SK-N-SH (cell line): Measurements from ENCODE around the gene KPNB1. TPM values are rescaled to one million over a fixed set of nuclear protein-coding genes. Genes with fewer than 3 reads are reported as not detected.

ENCODE experiments used
- CTCF ChIA-PET: fragments of 300-600, 350-600 bp; formaldehyde crosslinking; extraction: SDS; loops from one replicate; lab custom pipeline; 2021; lab: Yijun Ruan, JAX
- POLR2A ChIA-PET: fragments of 350-600 bp; sonication (Branson Sonifier 250); formaldehyde crosslinking; extraction: SDS; loops from one replicate; lab custom pipeline; 2020; ENCODE audit warnings: antibody characterized with exemption, inconsistent platforms; lab: Yijun Ruan, JAX
- DNase-seq: peaks from one replicate; pipeline ENCODE4 v3.0.0; 2012
- H2AFZ ChIP-seq: fragments of 200-600 bp; sonication (generic); 2 replicates; pipeline ENCODE4 v1.8.1; 2016; ENCODE audit warnings: antibody characterized with exemption, mild to moderate bottlenecking, low read depth
- H3F3A ChIP-seq: fragments of 200-600 bp; sonication (generic); replicated peaks from 2 replicates; pipeline ENCODE3; 2016; ENCODE audit warnings: antibody characterized with exemption, mild to moderate bottlenecking; ENCODE audit not compliant: insufficient read depth
- H3K27ac ChIP-seq, 2 experiments: fragments of 200-500 bp in 1 of 2; fragments of 200-600 bp in 1 of 2; sonication (Bioruptor generic) in 1 of 2; sonication (generic), shearing (Covaris generic) in 1 of 2; 2 replicates each; pipeline versions ENCODE4 v1.5.1 to v1.6.1; 2014 to 2016; ENCODE audit warnings: low read depth in 2 of 2, inconsistent platforms in 1 of 2, low read length in 1 of 2, mild to moderate bottlenecking in 1 of 2, mixed read lengths in 1 of 2
- H3K27me3 ChIP-seq: fragments of 200-600 bp; sonication (generic), shearing (Covaris generic); 2 replicates; pipeline ENCODE4 v1.6.1; 2016; ENCODE audit warnings: mixed run types; ENCODE audit not compliant: insufficient read depth
- H3K36me3 ChIP-seq, 2 experiments: fragments of 200-500 bp in 1 of 2; fragments of 200-600 bp in 1 of 2; sonication (Bioruptor generic) in 1 of 2; sonication (generic) in 1 of 2; replicated peaks in 1 of 2; 2 replicates each; pipeline versions ENCODE3 to v1.5.1; 2014 to 2016; ENCODE audit warnings: low read length in 1 of 2, mild to moderate bottlenecking in 1 of 2; ENCODE audit not compliant: insufficient read depth in 2 of 2, control insufficient read depth in 1 of 2
- H3K4me1 ChIP-seq, 2 experiments: fragments of 200-500 bp in 1 of 2; fragments of 200-600 bp in 1 of 2; sonication (Bioruptor generic) in 1 of 2; sonication (generic), shearing (Covaris generic) in 1 of 2; 2 replicates each; pipeline versions ENCODE4 v1.5.1 to v1.6.1; 2014 to 2016; ENCODE audit warnings: low read depth in 1 of 2, low read length in 1 of 2, mixed run types in 1 of 2; ENCODE audit not compliant: insufficient read depth in 2 of 2, control insufficient read depth in 1 of 2
- H3K4me2 ChIP-seq: fragments of 200-600 bp; sonication (generic), shearing (Covaris generic); 2 replicates; pipeline ENCODE4 v1.6.1; 2017; ENCODE audit warnings: mixed run types
- H3K4me3 ChIP-seq, 2 experiments: fragments of 200-500 bp in 1 of 2; fragments of 200-600 bp in 1 of 2; sonication (Bioruptor generic) in 1 of 2; sonication (generic), shearing (Covaris generic) in 1 of 2; 2 replicates each; pipeline versions ENCODE4 v1.5.1 to v1.8.1; 2014 to 2016; ENCODE audit warnings: low read depth in 2 of 2, inconsistent platforms in 1 of 2, low read length in 1 of 2, mild to moderate bottlenecking in 1 of 2, mixed read lengths in 1 of 2, moderate library complexity in 1 of 2
- H3K79me2 ChIP-seq: fragments of 200-600 bp; sonication (generic); 2 replicates; pipeline ENCODE4 v1.8.1; 2017; ENCODE audit warnings: mild to moderate bottlenecking; ENCODE audit not compliant: insufficient read depth
- H3K9ac ChIP-seq: fragments of 200-600 bp; sonication (generic); 2 replicates; pipeline ENCODE4 v1.6.1; 2017; ENCODE audit warnings: mixed run types
- H3K9me2 ChIP-seq: fragments of 200-600 bp; sonication (generic); 2 replicates; pipeline ENCODE4 v1.6.1; 2017; ENCODE audit warnings: mixed run types
- H3K9me3 ChIP-seq: fragments of 200-600 bp; sonication (generic); 2 replicates; pipeline ENCODE4 v1.6.1; 2017; ENCODE audit warnings: mixed run types, mild to moderate bottlenecking, moderate library complexity
- H4K20me1 ChIP-seq: fragments of 200-600 bp; sonication (generic); 2 replicates; pipeline ENCODE4 v1.6.1; 2017; ENCODE audit warnings: mild to moderate bottlenecking, mixed run types; ENCODE audit not compliant: insufficient read depth
- ELF1 ChIP-seq: IDR thresholded peaks from 2 replicates; pipeline ENCODE4 v1.4.0; 2012
- EP300 ChIP-seq, 2 experiments: IDR thresholded peaks; 2 replicates each; pipeline versions ENCODE4 v1.4.0 to v1.6.1; 2012; ENCODE audit warnings: borderline replicate concordance in 1 of 2, low read depth in 1 of 2, low read length in 1 of 2
- EZH2phosphoT487 ChIP-seq: fragments of 200-600 bp; sonication (generic); IDR thresholded peaks from 2 replicates; pipeline ENCODE4 v1.6.1; 2017; ENCODE audit warnings: low read depth, mixed run types, mild to moderate bottlenecking, antibody characterized with exemption, moderate library complexity, borderline replicate concordance
- FOSL2 ChIP-seq: IDR thresholded peaks from 2 replicates; pipeline ENCODE4 v1.4.0; 2012; ENCODE audit warnings: low read depth, mild to moderate bottlenecking, moderate library complexity, borderline replicate concordance
- FOXJ3 ChIP-seq: sonication (generic); formaldehyde crosslinking; IDR thresholded peaks from 2 replicates; pipeline ENCODE4 v1.5.1; 2020; ENCODE audit warnings: mild to moderate bottlenecking, missing genetic modification reagents
- MEF2A ChIP-seq: IDR thresholded peaks from 2 replicates; pipeline ENCODE4 v1.4.0; 2012; ENCODE audit warnings: low read depth, borderline replicate concordance
- MXI1 ChIP-seq: IDR thresholded peaks from 2 replicates; pipeline ENCODE4 v1.6.1; 2012; ENCODE audit warnings: mild to moderate bottlenecking, low read depth, low read length, improper control_type of control experiment
- NFIC ChIP-seq: IDR thresholded peaks from 2 replicates; pipeline ENCODE4 v1.4.0; 2012; ENCODE audit warnings: borderline replicate concordance
- RAD21 ChIP-seq: IDR thresholded peaks from 2 replicates; pipeline ENCODE4 v1.6.1; 2012; ENCODE audit warnings: mild to moderate bottlenecking, low read length
- RFX5 ChIP-seq: IDR thresholded peaks from 2 replicates; pipeline ENCODE4 v1.6.1; 2012; ENCODE audit warnings: mild to moderate bottlenecking, improper control_type of control experiment, low read length
- SIN3A ChIP-seq: IDR thresholded peaks from 2 replicates; pipeline ENCODE4 v1.6.1; 2012; ENCODE audit warnings: low read depth, mild to moderate bottlenecking, low read length, moderate library complexity, borderline replicate concordance
- SMC3 ChIP-seq: IDR thresholded peaks from 2 replicates; pipeline ENCODE4 v1.6.1; 2012; ENCODE audit warnings: low read depth, low read length, improper control_type of control experiment
- TCF12 ChIP-seq: IDR thresholded peaks from 2 replicates; pipeline ENCODE4 v1.4.0; 2012
- WGBS: methylation state at CpG from one replicate; pipeline ENCODE4 v1.1.6; 2017; ENCODE audit warnings: low lambda C conversion rate; 5-methylcytosine and 5-hydroxymethylcytosine counted together
- polyA plus RNA-seq, 3 experiments: library from polyadenylated mRNA; depleted of rRNA; stranded (reverse); fragments of >200 nt; gene quantifications; 2 replicates each; pipeline ENCODE4 v1.2.3, GENCODE V29; 2012
- TF ChIP-seq, protein P1 (sequence below): IDR thresholded peaks from 2 replicates; pipeline ENCODE4 v1.6.1; 2012; ENCODE audit warnings: mild to moderate bottlenecking, low read depth, low read length, moderate library complexity
- TF ChIP-seq, protein P2 (sequence below): IDR thresholded peaks from 2 replicates; pipeline ENCODE4; 2012
- TF ChIP-seq, protein P3 (sequence below): IDR thresholded peaks from 2 replicates; pipeline ENCODE4 v1.4.0; 2012; ENCODE audit warnings: low read depth
- TF ChIP-seq, protein P4 (sequence below): IDR thresholded peaks from 2 replicates; pipeline ENCODE4 v1.4.0; 2012; ENCODE audit warnings: low read depth, borderline replicate concordance
- TF ChIP-seq, protein P5 (sequence below): IDR thresholded peaks from 2 replicates; pipeline ENCODE4 v1.4.0; 2012; ENCODE audit warnings: low read depth, borderline replicate concordance

KPNB1 gene
- polyA plus RNA-seq, 1 of the 3 experiments (the other 2 are of a cell fraction) = 89.5 TPM

DNA sequence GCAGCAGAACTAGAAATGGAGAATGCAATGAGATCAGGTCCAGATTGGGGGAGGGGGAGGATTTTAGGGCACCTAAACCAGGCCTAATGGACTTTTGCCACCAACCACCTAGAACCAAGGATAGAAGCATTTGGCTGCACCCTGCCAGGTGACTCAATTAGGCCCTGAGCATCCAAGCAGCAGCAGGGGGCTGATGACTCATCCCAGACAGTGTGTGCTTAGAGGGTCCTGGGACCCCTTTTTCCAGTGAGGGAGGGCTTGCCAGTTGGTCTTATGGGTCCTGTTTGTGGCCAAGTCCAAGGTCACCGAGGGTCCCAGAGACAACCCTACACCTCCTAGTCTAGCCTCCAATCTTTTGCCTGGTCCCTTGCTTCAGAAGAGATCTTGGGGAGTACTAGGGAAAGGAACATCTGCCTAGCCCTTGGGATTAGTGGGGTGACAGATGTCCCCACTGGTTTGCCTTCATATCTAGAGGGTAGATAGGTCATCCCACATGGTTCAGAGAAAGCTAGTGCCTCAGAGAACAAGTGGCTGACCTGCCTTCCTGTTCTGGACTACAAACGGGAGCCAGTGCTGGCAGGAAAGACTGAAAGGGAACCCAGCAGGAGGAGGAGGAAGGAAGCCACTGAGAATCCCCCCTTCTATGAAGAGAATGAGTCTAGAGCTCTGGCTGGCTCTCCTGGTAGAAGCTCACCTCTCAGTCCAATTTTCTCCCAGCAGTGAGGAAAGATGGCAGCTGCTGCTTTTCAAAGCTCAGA, 42.6 kb downstream of the KPNB1 start:
- whole genome bisulfite sequencing = 72% methylated on average over 2 of the region's 2 CpGs
- CTCF ChIA-PET = interaction anchor here (0.6 to 11.3 kb wide), 9 partner anchors 9 to 155 kb away, joined by 3 to 211 read pairs (median 4); no protein-coding TSS in a partner anchor

More for the DNA sequence above, 42.6 kb downstream of the KPNB1 start:
- Histone ChIP-seq H3K27me3 (no peaks in the 10 kb centered on the region), H3K4me1 (peaks cover 14 to 23% of the 10 kb centered on the region in 2 experiments; a peak in 3 of 4 replicates), H3K36me3 (peaks cover 0 to 5% of the 10 kb centered on the region in 2 experiments), H4K20me1 (0 out of 2 replicates have a peak, but pooled peaks cover 4% of the 10 kb centered on the region), H3K27ac (no peak overlapping the region), H3K9me3 (no peaks in the 10 kb centered on the region), H3K79me2 (no peaks in the 10 kb centered on the region)
- TF ChIP-seq, protein P1, sequence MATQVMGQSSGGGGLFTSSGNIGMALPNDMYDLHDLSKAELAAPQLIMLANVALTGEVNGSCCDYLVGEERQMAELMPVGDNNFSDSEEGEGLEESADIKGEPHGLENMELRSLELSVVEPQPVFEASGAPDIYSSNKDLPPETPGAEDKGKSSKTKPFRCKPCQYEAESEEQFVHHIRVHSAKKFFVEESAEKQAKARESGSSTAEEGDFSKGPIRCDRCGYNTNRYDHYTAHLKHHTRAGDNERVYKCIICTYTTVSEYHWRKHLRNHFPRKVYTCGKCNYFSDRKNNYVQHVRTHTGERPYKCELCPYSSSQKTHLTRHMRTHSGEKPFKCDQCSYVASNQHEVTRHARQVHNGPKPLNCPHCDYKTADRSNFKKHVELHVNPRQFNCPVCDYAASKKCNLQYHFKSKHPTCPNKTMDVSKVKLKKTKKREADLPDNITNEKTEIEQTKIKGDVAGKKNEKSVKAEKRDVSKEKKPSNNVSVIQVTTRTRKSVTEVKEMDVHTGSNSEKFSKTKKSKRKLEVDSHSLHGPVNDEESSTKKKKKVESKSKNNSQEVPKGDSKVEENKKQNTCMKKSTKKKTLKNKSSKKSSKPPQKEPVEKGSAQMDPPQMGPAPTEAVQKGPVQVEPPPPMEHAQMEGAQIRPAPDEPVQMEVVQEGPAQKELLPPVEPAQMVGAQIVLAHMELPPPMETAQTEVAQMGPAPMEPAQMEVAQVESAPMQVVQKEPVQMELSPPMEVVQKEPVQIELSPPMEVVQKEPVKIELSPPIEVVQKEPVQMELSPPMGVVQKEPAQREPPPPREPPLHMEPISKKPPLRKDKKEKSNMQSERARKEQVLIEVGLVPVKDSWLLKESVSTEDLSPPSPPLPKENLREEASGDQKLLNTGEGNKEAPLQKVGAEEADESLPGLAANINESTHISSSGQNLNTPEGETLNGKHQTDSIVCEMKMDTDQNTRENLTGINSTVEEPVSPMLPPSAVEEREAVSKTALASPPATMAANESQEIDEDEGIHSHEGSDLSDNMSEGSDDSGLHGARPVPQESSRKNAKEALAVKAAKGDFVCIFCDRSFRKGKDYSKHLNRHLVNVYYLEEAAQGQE = no peak
- TF ChIP-seq, protein P2, sequence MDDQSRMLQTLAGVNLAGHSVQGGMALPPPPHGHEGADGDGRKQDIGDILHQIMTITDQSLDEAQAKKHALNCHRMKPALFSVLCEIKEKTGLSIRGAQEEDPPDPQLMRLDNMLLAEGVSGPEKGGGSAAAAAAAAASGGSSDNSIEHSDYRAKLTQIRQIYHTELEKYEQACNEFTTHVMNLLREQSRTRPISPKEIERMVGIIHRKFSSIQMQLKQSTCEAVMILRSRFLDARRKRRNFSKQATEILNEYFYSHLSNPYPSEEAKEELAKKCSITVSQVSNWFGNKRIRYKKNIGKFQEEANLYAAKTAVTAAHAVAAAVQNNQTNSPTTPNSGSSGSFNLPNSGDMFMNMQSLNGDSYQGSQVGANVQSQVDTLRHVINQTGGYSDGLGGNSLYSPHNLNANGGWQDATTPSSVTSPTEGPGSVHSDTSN = no peak
- TF ChIP-seq NFIC = no peak
- no peak for TF ChIP-seq MEF2A
- TF ChIP-seq, protein P3, sequence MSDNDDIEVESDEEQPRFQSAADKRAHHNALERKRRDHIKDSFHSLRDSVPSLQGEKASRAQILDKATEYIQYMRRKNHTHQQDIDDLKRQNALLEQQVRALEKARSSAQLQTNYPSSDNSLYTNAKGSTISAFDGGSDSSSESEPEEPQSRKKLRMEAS = no peak
- no peak for TF ChIP-seq RFX5
- no peak for TF ChIP-seq ELF1
- TF ChIP-seq EZH2phosphoT487 = no peak
- no peak for TF ChIP-seq TCF12
- no peak for TF ChIP-seq SMC3
- no peak for TF ChIP-seq FOSL2
- TF ChIP-seq MXI1 = no peak
- TF ChIP-seq, protein P4, sequence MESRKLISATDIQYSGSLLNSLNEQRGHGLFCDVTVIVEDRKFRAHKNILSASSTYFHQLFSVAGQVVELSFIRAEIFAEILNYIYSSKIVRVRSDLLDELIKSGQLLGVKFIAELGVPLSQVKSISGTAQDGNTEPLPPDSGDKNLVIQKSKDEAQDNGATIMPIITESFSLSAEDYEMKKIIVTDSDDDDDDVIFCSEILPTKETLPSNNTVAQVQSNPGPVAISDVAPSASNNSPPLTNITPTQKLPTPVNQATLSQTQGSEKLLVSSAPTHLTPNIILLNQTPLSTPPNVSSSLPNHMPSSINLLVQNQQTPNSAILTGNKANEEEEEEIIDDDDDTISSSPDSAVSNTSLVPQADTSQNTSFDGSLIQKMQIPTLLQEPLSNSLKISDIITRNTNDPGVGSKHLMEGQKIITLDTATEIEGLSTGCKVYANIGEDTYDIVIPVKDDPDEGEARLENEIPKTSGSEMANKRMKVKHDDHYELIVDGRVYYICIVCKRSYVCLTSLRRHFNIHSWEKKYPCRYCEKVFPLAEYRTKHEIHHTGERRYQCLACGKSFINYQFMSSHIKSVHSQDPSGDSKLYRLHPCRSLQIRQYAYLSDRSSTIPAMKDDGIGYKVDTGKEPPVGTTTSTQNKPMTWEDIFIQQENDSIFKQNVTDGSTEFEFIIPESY = no peak
- no peak for TF ChIP-seq SIN3A
- no peak for TF ChIP-seq FOXJ3
- TF ChIP-seq EP300 (IDR thresholded peaks at IDR 0.05; ENCODE audit: borderline replicate concordance in 1 of 2, low read depth in 1 of 2, low read length in 1 of 2) = no peak
- no peak for TF ChIP-seq RAD21
- TF ChIP-seq, protein P5, sequence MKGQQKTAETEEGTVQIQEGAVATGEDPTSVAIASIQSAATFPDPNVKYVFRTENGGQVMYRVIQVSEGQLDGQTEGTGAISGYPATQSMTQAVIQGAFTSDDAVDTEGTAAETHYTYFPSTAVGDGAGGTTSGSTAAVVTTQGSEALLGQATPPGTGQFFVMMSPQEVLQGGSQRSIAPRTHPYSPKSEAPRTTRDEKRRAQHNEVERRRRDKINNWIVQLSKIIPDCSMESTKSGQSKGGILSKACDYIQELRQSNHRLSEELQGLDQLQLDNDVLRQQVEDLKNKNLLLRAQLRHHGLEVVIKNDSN = no peak
- TF ChIP-seq, all 33 proteins: peak for 0
- Histone ChIP-seq H3K9ac (no peak overlapping the region), H2AFZ (no peak overlapping the region), H3K9me2 (no peaks in the 10 kb centered on the region), H3K4me2 (peak overlapping the region; percentile 85), H3K4me3 (no peak overlapping the region), H3F3A (peaks cover 18% of the 10 kb centered on the region)
- POLR2A ChIA-PET = interaction anchor here (1.1 kb wide), 1 partner anchor 43 kb away, joined by 4 read pairs; the partner anchor contains the start of gene KPNB1
- no peak for DNase-seq
